GM04503 (cell line): Measurements from ENCODE around the gene SNX27.
"Not testable (repeated sequence)": the region's sequence is repeated elsewhere in the genome, so short reads cannot be mapped to it uniquely, and the experiment has no call there.

Experiments
- DNase-seq: peaks from one replicate; pipeline ENCODE4 v3.0.0-alpha.2; 2012; ENCODE audit warnings: low read depth

SNX27 gene

GRCh38 chr1:151721788-151722510, 110.1 kb downstream of the SNX27 start:
- DNase-seq: no peak

GRCh38 chr1:151723726-151724370, 112.0 kb downstream of the SNX27 start:
- DNase-seq: no peak

DNA sequence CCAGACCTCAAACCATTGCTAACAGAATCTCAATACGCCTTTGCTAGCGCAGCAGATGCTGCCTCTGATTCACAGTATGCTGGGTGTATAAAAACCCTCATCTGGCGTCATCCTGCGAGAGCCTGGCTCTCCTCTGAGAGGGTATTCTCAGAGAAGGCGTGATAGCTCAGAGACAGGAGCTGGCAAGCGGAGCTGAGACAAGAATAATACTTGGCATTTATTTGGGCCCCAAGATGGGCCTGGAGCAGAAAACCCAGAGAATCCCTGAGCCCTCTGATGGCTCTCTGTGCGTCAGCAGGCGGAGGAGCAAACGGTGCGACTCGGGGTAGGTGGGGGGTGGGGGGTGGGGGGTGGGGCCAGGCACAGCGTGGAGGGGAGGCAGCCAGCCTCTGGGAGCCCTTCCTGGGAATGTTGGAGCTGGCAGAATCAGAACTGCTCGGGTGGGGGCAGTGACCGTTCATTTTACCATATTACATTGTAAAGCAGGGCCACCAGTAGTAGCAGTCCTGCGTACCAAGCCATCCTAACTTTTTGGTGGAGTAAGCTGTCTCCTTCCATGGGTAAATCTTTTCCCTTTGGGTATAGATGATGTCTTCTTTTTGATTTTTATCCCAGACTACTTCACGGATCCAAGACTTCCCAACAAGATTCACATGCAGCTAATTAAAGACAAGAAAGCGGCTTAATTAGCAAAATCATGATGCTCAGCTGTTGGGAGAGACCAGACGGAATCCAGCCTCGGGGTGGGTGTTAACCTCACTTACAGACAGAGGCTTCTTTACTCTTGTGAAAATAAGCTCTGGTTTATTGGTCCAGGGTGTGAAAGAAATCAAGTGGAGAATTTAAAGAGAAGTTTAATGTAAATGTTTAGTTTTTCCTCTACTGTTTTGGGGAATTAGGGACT, 116.6 kb downstream of the SNX27 start:
- no peak for DNase-seq

GRCh38 chr1:151729157-151729965, 117.5 kb downstream of the SNX27 start:
- DNase-seq: no peak

DNA sequence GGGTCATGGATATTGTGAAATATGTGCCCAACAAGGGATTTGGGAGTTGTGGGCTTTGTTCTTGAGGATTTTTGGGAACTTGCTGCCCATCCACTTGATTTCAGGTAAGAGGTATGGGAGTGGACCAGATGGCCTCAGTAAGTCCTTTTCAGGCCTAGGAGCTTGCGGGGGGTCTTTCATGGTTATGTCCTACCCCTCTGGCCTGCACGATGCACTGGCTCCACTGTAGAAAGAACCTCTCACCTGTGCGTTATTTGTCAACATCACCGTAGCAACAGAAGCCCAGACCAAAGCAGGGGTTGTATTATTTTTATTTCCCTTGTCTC, 118.1 kb downstream of the SNX27 start:
- no peak for DNase-seq

GRCh38 chr1:151733126-151733525, 121.3 kb downstream of the SNX27 start:
- no peak for DNase-seq

DNA sequence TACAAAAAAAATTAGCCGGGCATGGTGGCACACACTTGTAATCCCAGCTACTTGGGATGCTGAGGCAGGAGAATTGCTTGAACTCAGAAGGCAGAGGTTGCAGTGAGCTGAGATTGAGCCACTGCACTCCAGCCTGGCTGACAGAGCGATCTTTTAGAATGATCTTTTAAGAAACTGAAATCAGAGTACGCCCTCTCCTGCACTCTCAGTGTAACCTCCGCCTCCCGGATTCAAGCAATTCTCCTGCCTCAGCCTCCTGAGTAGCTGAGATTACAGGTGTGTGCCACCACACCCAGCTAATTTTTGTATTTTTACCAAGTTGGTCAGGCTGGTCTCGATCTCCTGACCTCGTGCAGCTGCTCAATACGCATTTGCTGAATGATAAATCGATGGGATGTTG, 122.1 kb downstream of the SNX27 start:
- DNase-seq: not testable (repeated sequence)

- DNase-seq: no peak
Measured at GRCh38 chr1:151737026-151737425, 125.2 kb downstream of the SNX27 start.

GRCh38 chr1:151737479-151737878, 125.6 kb downstream of the SNX27 start:
- DNase-seq: no peak

- no peak for DNase-seq
Measured at GRCh38 chr1:151739590-151740355, 127.9 kb downstream of the SNX27 start.

DNA sequence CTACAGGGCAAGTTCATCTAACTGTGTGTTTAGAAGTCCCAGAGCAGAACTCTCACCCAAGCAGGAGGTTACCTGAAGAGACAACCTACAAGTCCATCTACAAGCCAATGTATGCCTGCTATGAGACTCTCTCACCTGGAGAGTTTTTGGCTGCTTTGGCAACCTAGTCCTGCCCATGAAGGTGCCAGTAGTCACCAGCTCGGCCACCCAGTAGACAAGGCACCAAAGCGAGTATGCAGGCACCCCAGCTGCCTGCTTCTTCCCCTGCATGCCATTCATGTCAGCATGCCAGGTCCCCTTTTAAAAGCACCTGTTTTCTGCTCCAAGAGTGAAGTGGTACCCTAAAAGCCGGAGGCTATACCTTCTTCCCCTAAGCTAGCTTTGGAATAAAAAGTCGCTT, 129.7 kb downstream of the SNX27 start:
- DNase-seq: no peak
